Kidney epithelial cell (primary cell): ENCODE data around the gene AVPR1B. TPM values are rescaled to one million over a fixed set of nuclear protein-coding genes. Genes with fewer than 3 reads are reported as not detected.
"Not testable (repeated sequence)": the region's sequence is repeated elsewhere in the genome, so short reads cannot be mapped to it uniquely, and the experiment has no call there.

Experiments
- DNase-seq: peaks from one replicate; pipeline ENCODE4 v3.0.0-alpha.2; 2010; ENCODE audit warnings: low read depth
- H3K27me3 ChIP-seq: 2 replicates; pipeline ENCODE4 v1.6.0; 2011; ENCODE audit warnings: low read length; ENCODE audit not compliant: control insufficient read depth, insufficient read depth
- H3K36me3 ChIP-seq: 2 replicates; pipeline ENCODE4 v1.5.1; 2011; ENCODE audit warnings: low read length; ENCODE audit not compliant: control insufficient read depth, insufficient read depth
- H3K4me3 ChIP-seq: 2 replicates; pipeline ENCODE4 v1.5.1; 2011; ENCODE audit warnings: low read depth, mild to moderate bottlenecking, control low read depth, low read length
- total RNA-seq: library from RNA; depleted of rRNA; stranded (reverse); fragments of >200 nt; gene quantifications from 2 replicates; pipeline ENCODE4 v1.2.3, GENCODE V29; 2015
- TF ChIP-seq, protein P1 (sequence below): IDR thresholded peaks from 2 replicates; pipeline ENCODE4 v1.5.1; 2011; ENCODE audit warnings: mild to moderate bottlenecking, moderate library complexity, low read length, control low read depth, inconsistent platforms; ENCODE audit not compliant: insufficient read depth, poor library complexity, severe bottlenecking

AVPR1B gene
- total RNA-seq, 1 donor from 2014 or later: not detected

DNA sequence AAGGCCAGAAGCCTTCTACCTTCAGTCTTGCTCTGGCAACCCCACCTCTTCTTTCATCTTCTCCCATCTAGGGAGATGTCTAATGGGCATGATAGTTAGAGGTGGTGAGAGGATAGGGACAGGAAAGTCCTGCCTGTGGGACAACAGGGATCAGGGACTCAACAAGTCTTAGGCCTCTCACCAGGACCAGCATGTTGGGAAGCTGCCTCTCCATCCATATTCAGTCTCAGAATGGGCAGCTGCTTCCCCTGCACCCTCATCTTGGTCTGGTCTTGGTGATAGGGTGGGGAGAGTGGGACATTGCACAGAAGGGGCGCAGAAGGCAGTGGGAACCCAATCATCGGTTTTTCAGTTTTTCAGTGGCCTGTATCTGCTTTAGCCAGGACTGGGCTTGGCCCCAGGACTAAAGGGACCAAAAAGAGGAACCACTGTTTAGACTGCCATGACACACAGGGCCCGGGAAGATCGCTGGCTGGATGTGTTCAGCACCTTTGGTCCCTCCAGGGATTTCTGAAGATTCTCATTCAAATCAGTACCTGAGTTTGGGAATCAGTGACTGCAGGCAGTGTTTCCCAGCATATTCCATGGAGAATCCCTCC, 51.5 kb downstream of the AVPR1B start:
- H3K27me3 ChIP-seq: no peaks in the 10 kb centered on the region
- no peak overlapping the region for H3K4me3 ChIP-seq
- DNase-seq: no peak
- peaks cover 1% of the 10 kb centered on the region for H3K36me3 ChIP-seq
- TF ChIP-seq, protein P1, sequence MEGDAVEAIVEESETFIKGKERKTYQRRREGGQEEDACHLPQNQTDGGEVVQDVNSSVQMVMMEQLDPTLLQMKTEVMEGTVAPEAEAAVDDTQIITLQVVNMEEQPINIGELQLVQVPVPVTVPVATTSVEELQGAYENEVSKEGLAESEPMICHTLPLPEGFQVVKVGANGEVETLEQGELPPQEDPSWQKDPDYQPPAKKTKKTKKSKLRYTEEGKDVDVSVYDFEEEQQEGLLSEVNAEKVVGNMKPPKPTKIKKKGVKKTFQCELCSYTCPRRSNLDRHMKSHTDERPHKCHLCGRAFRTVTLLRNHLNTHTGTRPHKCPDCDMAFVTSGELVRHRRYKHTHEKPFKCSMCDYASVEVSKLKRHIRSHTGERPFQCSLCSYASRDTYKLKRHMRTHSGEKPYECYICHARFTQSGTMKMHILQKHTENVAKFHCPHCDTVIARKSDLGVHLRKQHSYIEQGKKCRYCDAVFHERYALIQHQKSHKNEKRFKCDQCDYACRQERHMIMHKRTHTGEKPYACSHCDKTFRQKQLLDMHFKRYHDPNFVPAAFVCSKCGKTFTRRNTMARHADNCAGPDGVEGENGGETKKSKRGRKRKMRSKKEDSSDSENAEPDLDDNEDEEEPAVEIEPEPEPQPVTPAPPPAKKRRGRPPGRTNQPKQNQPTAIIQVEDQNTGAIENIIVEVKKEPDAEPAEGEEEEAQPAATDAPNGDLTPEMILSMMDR: no peak

- not testable (repeated sequence) for H3K4me3 ChIP-seq
Observed at GRCh38 chr1:206064501-206064900, 52.7 kb downstream of the AVPR1B start.

DNA sequence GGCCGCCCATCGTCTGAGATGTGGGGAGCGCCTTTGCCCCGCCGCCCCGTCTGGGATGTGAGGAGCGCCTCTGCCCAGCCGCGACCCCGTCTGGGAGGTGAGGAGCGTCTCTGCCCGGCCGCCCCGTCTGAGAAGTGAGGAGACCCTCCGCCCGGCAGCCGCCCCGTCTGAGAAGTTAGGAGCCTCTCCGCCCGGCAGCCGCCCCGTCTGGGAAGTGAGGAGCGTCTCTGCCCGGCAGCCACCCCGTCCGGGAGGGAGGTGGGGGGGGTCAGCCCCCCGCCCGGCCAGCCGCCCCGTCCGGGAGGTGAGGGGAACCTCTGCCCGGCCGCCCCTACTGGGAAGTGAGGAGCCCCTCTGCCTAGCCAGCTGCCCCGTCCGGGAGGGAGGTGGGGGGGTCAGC, 53.2 kb downstream of the AVPR1B start:
- H3K27me3 ChIP-seq, H3K4me3 ChIP-seq, H3K36me3 ChIP-seq, DNase-seq: not testable (repeated sequence)

More at GRCh38 chr1:206064501-206064900, 52.7 kb downstream of the AVPR1B start:
- not testable (repeated sequence) for H3K27me3 ChIP-seq, H3K36me3 ChIP-seq, DNase-seq

DNA sequence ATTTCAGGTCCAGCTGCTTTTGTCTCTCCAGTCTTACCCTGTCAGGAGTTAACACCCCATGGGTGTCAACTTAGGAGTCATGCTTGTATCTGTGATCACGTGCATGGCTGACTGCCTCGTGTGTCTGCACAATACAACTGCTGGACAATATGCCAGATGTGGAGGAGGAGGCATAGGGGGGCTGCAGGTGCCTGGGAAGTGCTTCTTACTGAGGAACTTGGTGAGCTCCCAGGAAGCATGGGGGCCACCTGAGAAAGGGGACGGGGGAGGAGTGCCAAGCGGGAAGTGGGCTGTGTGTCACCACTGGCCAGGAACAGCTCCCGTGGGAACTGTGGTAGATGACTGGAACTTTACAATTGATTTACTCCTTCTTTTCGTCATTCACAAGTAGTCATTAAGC, 54.7 kb downstream of the AVPR1B start:
- TF ChIP-seq, protein P1: no peak
- peaks cover 1% of the 10 kb centered on the region for H3K36me3 ChIP-seq
- H3K4me3 ChIP-seq: no peak overlapping the region
- H3K27me3 ChIP-seq: no peaks in the 10 kb centered on the region
- DNase-seq: no peak

GRCh38 chr1:206060844-206061243, 56.3 kb downstream of the AVPR1B start:
- no peak for DNase-seq
- TF ChIP-seq, protein P1: no peak
- H3K27me3 ChIP-seq: no peaks in the 10 kb centered on the region
- H3K36me3 ChIP-seq: peaks cover 1% of the 10 kb centered on the region
- no peak overlapping the region for H3K4me3 ChIP-seq

Other genes starting within 250 kb of the AVPR1B start
- gene SLC26A9, start 173.9 kb downstream of the AVPR1B start, total RNA-seq: not detected in 2 replicates
- 0.13 TPM in 1 of 2 replicates, not detected in the other for gene RAB7B, start 114.0 kb downstream of the AVPR1B start, total RNA-seq
- not detected in 2 replicates for gene CTSE, start 93.5 kb downstream of the AVPR1B start, total RNA-seq
- 0.42 and 0.82 TPM in 2 replicates for gene RHEX, start 64.2 kb downstream of the AVPR1B start, total RNA-seq
- 1.6 and 2.7 TPM in 2 replicates for gene FAM72A, start 85.5 kb upstream of the AVPR1B start, total RNA-seq
- gene SRGAP2, start 86.2 kb upstream of the AVPR1B start, total RNA-seq: 42.1 and 44.5 TPM in 2 replicates